ENCODE results near the gene GOSR2. TPM values are rescaled to one million over a fixed set of nuclear protein-coding genes. Genes with fewer than 3 reads are reported as not detected.

The GOSR2 gene
- total RNA-seq, 1 experiment from 2014 or later: 53.5 TPM

- Histone ChIP-seq H3K79me2 (ENCODE audit: insufficient read depth, low read length) (no peaks in the 10 kb centered on the region), H2BK20ac (ENCODE audit: low read depth, low read length, poor library complexity, severe bottlenecking) (no peak overlapping the region), H2BK5ac (ENCODE audit: insufficient read length, low read length) (no peak overlapping the region), H3T11ph (ENCODE audit: low read length) (no peak overlapping the region), H4K20me1 (ENCODE audit: control insufficient read depth, insufficient read depth, insufficient read length) (no peaks in the 10 kb centered on the region), H3K23me2 (ENCODE audit: insufficient read length, low read depth, low read length, poor library complexity, severe bottlenecking) (peaks cover 16% of the 10 kb centered on the region), H2BK12ac (ENCODE audit: insufficient read length, low read depth, low read length) (no peak overlapping the region), H3K79me1 (ENCODE audit: insufficient read depth, low read depth, low read length, poor library complexity, severe bottlenecking) (no peaks in the 10 kb centered on the region), H2AFZ (ENCODE audit: low read length) (no peak overlapping the region), H2BK120ac (ENCODE audit: low read depth, low read length, poor library complexity, severe bottlenecking) (no peak overlapping the region), H4K5ac (ENCODE audit: insufficient read length, low read depth, low read length) (no peak overlapping the region), H3K27me3 (ENCODE audit: insufficient read depth, low read length) (peaks cover 5% of the 10 kb centered on the region; the same call in 1 of the 2 replicates), H3K18ac (ENCODE audit: insufficient read length, low read depth, low read length) (no peak overlapping the region), H3K56ac (ENCODE audit: insufficient read length, low read depth, low read length) (no peak overlapping the region), H3K9ac (ENCODE audit: extremely low read depth, insufficient read length, low read length) (no peak overlapping the region), H3K4me2 (ENCODE audit: insufficient read depth, insufficient read length, low read length) (no peak overlapping the region), H3K27ac (ENCODE audit: insufficient read length, low read depth, low read length) (no peak overlapping the region), H3K9me3 (ENCODE audit: control insufficient read depth, low read depth, low read length) (no peaks in the 10 kb centered on the region), H4K91ac (ENCODE audit: insufficient read length, low read depth, low read length) (no peak overlapping the region), H2BK15ac (ENCODE audit: low read depth, low read length) (no peak overlapping the region), H3K4ac (ENCODE audit: low read depth, low read length) (no peak overlapping the region), H3K14ac (ENCODE audit: insufficient read depth, low read length) (no peak overlapping the region), H4K8ac (replicated peaks; ENCODE audit: insufficient read length, low read depth, low read length) (no peak overlapping the region), H3K23ac (ENCODE audit: insufficient read length, low read depth, low read length) (no peak overlapping the region), H3K4me1 (ENCODE audit: insufficient read depth, low read length) (no peaks in the 10 kb centered on the region; the same call in 1 of the 2 replicates), H2AK5ac (ENCODE audit: insufficient read length, low read length) (no peak overlapping the region)
- no peak for DNase-seq
- Mint-ChIP-seq H3K4me1 (peaks cover 22 to 29% of the 10 kb centered on the region in 2 experiments), H3K36me3 (ENCODE audit: insufficient read depth in 1 of 3, low read depth in 3 of 3) (peaks cover 0 to 4% (median 3%) of the 10 kb centered on the region in 3 experiments; a peak in 2 of 7 replicates), H3K27me3 (ENCODE audit: low read depth) (peaks cover 54% of the 10 kb centered on the region), H3K4me3 (no peak overlapping the region), H3K27ac (no peak overlapping the region; a peak in 1 of 7 replicates), H3K9me3 (peaks cover 3% of the 10 kb centered on the region in 2 experiments; a peak in 2 of 5 replicates)
- TF ChIP-seq, protein P1, sequence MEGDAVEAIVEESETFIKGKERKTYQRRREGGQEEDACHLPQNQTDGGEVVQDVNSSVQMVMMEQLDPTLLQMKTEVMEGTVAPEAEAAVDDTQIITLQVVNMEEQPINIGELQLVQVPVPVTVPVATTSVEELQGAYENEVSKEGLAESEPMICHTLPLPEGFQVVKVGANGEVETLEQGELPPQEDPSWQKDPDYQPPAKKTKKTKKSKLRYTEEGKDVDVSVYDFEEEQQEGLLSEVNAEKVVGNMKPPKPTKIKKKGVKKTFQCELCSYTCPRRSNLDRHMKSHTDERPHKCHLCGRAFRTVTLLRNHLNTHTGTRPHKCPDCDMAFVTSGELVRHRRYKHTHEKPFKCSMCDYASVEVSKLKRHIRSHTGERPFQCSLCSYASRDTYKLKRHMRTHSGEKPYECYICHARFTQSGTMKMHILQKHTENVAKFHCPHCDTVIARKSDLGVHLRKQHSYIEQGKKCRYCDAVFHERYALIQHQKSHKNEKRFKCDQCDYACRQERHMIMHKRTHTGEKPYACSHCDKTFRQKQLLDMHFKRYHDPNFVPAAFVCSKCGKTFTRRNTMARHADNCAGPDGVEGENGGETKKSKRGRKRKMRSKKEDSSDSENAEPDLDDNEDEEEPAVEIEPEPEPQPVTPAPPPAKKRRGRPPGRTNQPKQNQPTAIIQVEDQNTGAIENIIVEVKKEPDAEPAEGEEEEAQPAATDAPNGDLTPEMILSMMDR (conservative IDR thresholded peaks at IDR 0.05): no peak
- no CpG with 5 or more reads among the region's 4 CpGs for WGBS (ENCODE audit: extremely low coverage, insufficient read length, low lambda C conversion rate)
Measured at GRCh38 chr17:46975287-46975686, 52.3 kb downstream of the GOSR2 start.

Data from H9 (cell line).